Measurements from ENCODE around the gene NCAN. TPM values are rescaled to one million over a fixed set of nuclear protein-coding genes. Genes with fewer than 3 reads are reported as not detected.

The NCAN gene
- total RNA-seq, 1 experiment from 2014 or later: 0.15 TPM

DNA sequence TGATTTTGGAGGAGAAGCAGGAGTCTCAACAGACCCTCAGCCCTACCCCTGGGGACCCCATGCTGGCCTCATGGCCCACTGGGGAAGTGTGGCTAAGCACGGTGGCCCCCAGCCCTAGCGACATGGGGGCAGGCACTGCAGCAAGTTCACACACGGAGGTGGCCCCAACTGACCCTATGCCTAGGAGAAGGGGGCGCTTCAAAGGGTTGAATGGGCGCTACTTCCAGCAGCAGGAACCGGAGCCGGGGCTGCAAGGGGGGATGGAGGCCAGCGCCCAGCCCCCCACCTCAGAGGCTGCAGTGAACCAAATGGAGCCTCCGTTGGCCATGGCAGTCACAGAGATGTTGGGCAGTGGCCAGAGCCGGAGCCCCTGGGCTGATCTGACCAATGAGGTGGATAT, 14.9 kb downstream of the NCAN start:
- intact Hi-C loops (cut with micrococcal nuclease; ENCODE audit: unreplicated experiment) (no loop called here), in situ Hi-C loops (cut with HindIII; ENCODE audit: low pct_unique_long_range_greater_than_20kb, low sequenced_read_pairs) (no loop called here)
- POLR2A ChIA-PET: no interaction called here
- H3K4me3 ChIP-seq (ENCODE audit: low read depth in 2 of 2, low read length in 2 of 2): no peak overlapping the region
- BruUV-seq (replicated peaks): no TSS peak
- CTCF ChIA-PET: no interaction called here
- H3K9me3 ChIP-seq (ENCODE audit: control insufficient read depth, insufficient read depth, low read depth, low read length): no peaks in the 10 kb centered on the region
- H3K27me3 ChIP-seq (ENCODE audit: control insufficient read depth, insufficient read depth, low read length): no peaks in the 10 kb centered on the region
- no peak overlapping the region for H3K27ac ChIP-seq (ENCODE audit: low read length)
- no peaks in the 10 kb centered on the region for H3K36me3 ChIP-seq (ENCODE audit: control insufficient read depth, insufficient read depth, low read length)
- peaks cover 4% of the 10 kb centered on the region; the same call in 1 of the 2 replicates for H3K4me1 ChIP-seq (ENCODE audit: control insufficient read depth, insufficient read depth, low read length)
- ATAC-seq: no peak
- TF ChIP-seq, protein P1, sequence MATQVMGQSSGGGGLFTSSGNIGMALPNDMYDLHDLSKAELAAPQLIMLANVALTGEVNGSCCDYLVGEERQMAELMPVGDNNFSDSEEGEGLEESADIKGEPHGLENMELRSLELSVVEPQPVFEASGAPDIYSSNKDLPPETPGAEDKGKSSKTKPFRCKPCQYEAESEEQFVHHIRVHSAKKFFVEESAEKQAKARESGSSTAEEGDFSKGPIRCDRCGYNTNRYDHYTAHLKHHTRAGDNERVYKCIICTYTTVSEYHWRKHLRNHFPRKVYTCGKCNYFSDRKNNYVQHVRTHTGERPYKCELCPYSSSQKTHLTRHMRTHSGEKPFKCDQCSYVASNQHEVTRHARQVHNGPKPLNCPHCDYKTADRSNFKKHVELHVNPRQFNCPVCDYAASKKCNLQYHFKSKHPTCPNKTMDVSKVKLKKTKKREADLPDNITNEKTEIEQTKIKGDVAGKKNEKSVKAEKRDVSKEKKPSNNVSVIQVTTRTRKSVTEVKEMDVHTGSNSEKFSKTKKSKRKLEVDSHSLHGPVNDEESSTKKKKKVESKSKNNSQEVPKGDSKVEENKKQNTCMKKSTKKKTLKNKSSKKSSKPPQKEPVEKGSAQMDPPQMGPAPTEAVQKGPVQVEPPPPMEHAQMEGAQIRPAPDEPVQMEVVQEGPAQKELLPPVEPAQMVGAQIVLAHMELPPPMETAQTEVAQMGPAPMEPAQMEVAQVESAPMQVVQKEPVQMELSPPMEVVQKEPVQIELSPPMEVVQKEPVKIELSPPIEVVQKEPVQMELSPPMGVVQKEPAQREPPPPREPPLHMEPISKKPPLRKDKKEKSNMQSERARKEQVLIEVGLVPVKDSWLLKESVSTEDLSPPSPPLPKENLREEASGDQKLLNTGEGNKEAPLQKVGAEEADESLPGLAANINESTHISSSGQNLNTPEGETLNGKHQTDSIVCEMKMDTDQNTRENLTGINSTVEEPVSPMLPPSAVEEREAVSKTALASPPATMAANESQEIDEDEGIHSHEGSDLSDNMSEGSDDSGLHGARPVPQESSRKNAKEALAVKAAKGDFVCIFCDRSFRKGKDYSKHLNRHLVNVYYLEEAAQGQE (IDR thresholded peaks at IDR 0.05; ENCODE audit: insufficient read depth in 1 of 2, low read depth in 2 of 2, low read length in 1 of 2): no peak
- TF ChIP-seq SIN3A (IDR thresholded peaks at IDR 0.05; ENCODE audit: borderline replicate concordance, insufficient read depth, low read depth, low read length) (no peak), TCF7L2 (IDR thresholded peaks at IDR 0.05; ENCODE audit: low read depth, low read length) (no peak)
- TF ChIP-seq, protein P2, sequence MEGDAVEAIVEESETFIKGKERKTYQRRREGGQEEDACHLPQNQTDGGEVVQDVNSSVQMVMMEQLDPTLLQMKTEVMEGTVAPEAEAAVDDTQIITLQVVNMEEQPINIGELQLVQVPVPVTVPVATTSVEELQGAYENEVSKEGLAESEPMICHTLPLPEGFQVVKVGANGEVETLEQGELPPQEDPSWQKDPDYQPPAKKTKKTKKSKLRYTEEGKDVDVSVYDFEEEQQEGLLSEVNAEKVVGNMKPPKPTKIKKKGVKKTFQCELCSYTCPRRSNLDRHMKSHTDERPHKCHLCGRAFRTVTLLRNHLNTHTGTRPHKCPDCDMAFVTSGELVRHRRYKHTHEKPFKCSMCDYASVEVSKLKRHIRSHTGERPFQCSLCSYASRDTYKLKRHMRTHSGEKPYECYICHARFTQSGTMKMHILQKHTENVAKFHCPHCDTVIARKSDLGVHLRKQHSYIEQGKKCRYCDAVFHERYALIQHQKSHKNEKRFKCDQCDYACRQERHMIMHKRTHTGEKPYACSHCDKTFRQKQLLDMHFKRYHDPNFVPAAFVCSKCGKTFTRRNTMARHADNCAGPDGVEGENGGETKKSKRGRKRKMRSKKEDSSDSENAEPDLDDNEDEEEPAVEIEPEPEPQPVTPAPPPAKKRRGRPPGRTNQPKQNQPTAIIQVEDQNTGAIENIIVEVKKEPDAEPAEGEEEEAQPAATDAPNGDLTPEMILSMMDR (IDR thresholded peaks at IDR 0.05): no peak
- DNase-seq (ENCODE audit: low read depth, low spot score): no peak

- no peak overlapping the region for H3K27ac ChIP-seq (ENCODE audit: low read length)
- peaks cover 4% of the 10 kb centered on the region; the same call in 1 of the 2 replicates for H3K4me1 ChIP-seq (ENCODE audit: control insufficient read depth, insufficient read depth, low read length)
- DNase-seq (ENCODE audit: low read depth, low spot score) (no peak), ATAC-seq (no peak)
- H3K9me3 ChIP-seq (ENCODE audit: control insufficient read depth, insufficient read depth, low read depth, low read length): no peaks in the 10 kb centered on the region
- BruUV-seq (replicated peaks): no TSS peak
- H3K36me3 ChIP-seq (ENCODE audit: control insufficient read depth, insufficient read depth, low read length): no peaks in the 10 kb centered on the region
- H3K4me3 ChIP-seq (ENCODE audit: low read depth in 2 of 2, low read length in 2 of 2): no peak overlapping the region
- ChIA-PET CTCF (no interaction called here), POLR2A (no interaction called here)
- intact Hi-C loops (cut with micrococcal nuclease; ENCODE audit: unreplicated experiment): no loop called here
- no peaks in the 10 kb centered on the region for H3K27me3 ChIP-seq (ENCODE audit: control insufficient read depth, insufficient read depth, low read length)
- in situ Hi-C loops (cut with HindIII; ENCODE audit: low pct_unique_long_range_greater_than_20kb, low sequenced_read_pairs): no loop called here
- TF ChIP-seq POLR2AphosphoS5 (IDR thresholded peaks at IDR 0.05; ENCODE audit: low read depth, low read length) (no peak), TCF7L2 (IDR thresholded peaks at IDR 0.05; ENCODE audit: low read depth, low read length) (no peak), SIN3A (IDR thresholded peaks at IDR 0.05; ENCODE audit: borderline replicate concordance, insufficient read depth, low read depth, low read length) (no peak)
- TF ChIP-seq, protein P1 (IDR thresholded peaks at IDR 0.05; ENCODE audit: insufficient read depth in 1 of 2, low read depth in 2 of 2, low read length in 1 of 2): no peak
- TF ChIP-seq, protein P2 (IDR thresholded peaks at IDR 0.05): no peak
Measured at GRCh38 chr19:19227217-19227616, 15.5 kb downstream of the NCAN start.
